Vagina (tissue), 2 donors: ENCODE measurements around the gene PARM1.

Experiments used
- POLR2A ChIP-seq, 2 donors: fragments of 450-650 bp; IDR thresholded peaks; one replicate each; pipeline ENCODE4 v1.6.1; 2017; ENCODE audit warnings: antibody characterized with exemption in 2 of 2, mild to moderate bottlenecking in 2 of 2, moderate library complexity in 2 of 2
- TF ChIP-seq, protein P1 (sequence below), 3 experiments: fragments of 450-650 bp in 2 of 3; fragments of 200-600 bp in 1 of 3; sonication (generic) in 1 of 3; IDR thresholded peaks; one replicate each; pipeline ENCODE4 v1.5.1; 2017 to 2019; ENCODE audit warnings: antibody characterized with exemption in 3 of 3, mild to moderate bottlenecking in 2 of 3, moderate library complexity in 2 of 3

DNA sequence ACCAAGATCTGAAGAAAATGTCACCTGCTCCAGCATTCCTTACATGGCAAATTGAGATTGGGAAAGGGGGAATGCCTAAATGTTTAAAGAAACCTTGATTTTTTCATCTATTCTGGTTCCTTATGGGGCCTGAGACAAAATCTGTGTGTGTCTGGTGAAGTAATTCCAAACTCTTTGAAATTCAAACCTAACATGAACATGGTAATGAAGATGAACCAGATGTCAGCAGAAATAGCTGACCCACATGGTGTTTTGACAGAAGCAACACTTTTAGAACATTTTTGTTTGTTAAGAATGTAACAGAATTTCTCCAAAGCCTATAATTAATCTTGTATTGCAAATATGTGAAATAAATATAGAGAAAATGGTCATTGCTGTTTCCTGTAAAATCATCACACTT, 133.0 kb downstream of the PARM1 start:
- TF ChIP-seq, protein P1, sequence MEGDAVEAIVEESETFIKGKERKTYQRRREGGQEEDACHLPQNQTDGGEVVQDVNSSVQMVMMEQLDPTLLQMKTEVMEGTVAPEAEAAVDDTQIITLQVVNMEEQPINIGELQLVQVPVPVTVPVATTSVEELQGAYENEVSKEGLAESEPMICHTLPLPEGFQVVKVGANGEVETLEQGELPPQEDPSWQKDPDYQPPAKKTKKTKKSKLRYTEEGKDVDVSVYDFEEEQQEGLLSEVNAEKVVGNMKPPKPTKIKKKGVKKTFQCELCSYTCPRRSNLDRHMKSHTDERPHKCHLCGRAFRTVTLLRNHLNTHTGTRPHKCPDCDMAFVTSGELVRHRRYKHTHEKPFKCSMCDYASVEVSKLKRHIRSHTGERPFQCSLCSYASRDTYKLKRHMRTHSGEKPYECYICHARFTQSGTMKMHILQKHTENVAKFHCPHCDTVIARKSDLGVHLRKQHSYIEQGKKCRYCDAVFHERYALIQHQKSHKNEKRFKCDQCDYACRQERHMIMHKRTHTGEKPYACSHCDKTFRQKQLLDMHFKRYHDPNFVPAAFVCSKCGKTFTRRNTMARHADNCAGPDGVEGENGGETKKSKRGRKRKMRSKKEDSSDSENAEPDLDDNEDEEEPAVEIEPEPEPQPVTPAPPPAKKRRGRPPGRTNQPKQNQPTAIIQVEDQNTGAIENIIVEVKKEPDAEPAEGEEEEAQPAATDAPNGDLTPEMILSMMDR (IDR thresholded peaks at IDR 0.05), result no peak
- TF ChIP-seq POLR2A (IDR thresholded peaks at IDR 0.05), result no peak
